Right lobe of liver (tissue), 6 donors: ENCODE measurements around the gene NRCAM. TPM values are rescaled to one million over a fixed set of nuclear protein-coding genes. Genes with fewer than 3 reads are reported as not detected.

Experiments
- ATAC-seq, 4 donors: fragments of 200-7000 bp; cut with Tn5 transposase; one replicate each; pipeline ENCODE4 v1.9.1; 2020; ENCODE audit warnings: mild to moderate bottlenecking in 4 of 4, moderate library complexity in 4 of 4
- DNase-seq, 3 donors: peaks; one replicate each; pipeline ENCODE4 v3.0.0-alpha.2; 2020
- H3K27ac ChIP-seq, 3 donors: fragments of 200-600 bp; one replicate each; pipeline ENCODE4 v1.8.0; 2022
- H3K27me3 ChIP-seq, 2 donors: fragments of 200-600 bp; one replicate each; pipeline ENCODE4 v1.8.0; 2022
- H3K36me3 ChIP-seq, 4 donors: fragments of 200-600 bp; sonication (generic) in 1 of 4; one replicate each; pipeline versions ENCODE4 v1.5.1 to v1.8.0; 2017 to 2022; ENCODE audit warnings: control low read depth in 1 of 4
- H3K4me1 ChIP-seq, 4 donors: fragments of 200-600 bp; sonication (generic) in 1 of 4; one replicate each; pipeline versions ENCODE4 v1.5.1 to v1.8.0; 2017 to 2022; ENCODE audit warnings: control low read depth in 1 of 4
- H3K4me3 ChIP-seq, 3 donors: fragments of 200-600 bp; one replicate each; pipeline ENCODE4 v1.8.0; 2022
- H3K9me3 ChIP-seq, 4 donors: fragments of 200-600 bp; sonication (generic) in 1 of 4; one replicate each; pipeline versions ENCODE4 v1.5.1 to v1.8.0; 2017 to 2022; ENCODE audit warnings: control low read depth in 1 of 4
- POLR2A ChIP-seq: fragments of 450-650 bp; IDR thresholded peaks from one replicate; pipeline ENCODE4 v1.6.1; 2017; ENCODE audit warnings: antibody characterized with exemption, mild to moderate bottlenecking
- WGBS: methylation state at CpG from one replicate; pipeline ENCODE4 v1.1.6; 2018; ENCODE audit warnings: low coverage, low lambda C conversion rate; ENCODE audit not compliant: insufficient coverage; ENCODE audit errors: missing lambda C conversion rate; 5-methylcytosine and 5-hydroxymethylcytosine counted together
- intact Hi-C, 2 donors: fragments of 100-400 bp; cut with DNase I; formaldehyde crosslinking; loops; one replicate each; pipeline versions ENCODE4 v1.11.2 to v1.14.1; 2022
- total RNA-seq, 6 experiments: library from RNA; depleted of rRNA in 2 of 6; stranded (reverse); fragments of >200 nt in 2 of 6; fragmentation: NEBNext Ultra II Directional in 3 of 6; extraction: Animal tissue kit (Norgen Biotek cat#: 25700) in 3 of 6; gene quantifications; one replicate each; pipeline versions ENCODE4 v1.1.0 to v1.2.4, GENCODE V29; 2016 to 2023
- TF ChIP-seq, protein P1 (sequence below), 4 donors: fragments of 200-600 bp in 3 of 4; fragments of 450-650 bp in 1 of 4; IDR thresholded peaks; one replicate each; pipeline versions ENCODE4 v1.5.1 to v1.8.0; 2016 to 2022; ENCODE audit warnings: antibody characterized with exemption in 4 of 4, mild to moderate bottlenecking in 2 of 4
- donor health status: DM: no; HTN: yes; CAD: no.
- donor health status: DM: no; HTN: no; CAD: no.
- donor health status: DM: no; HTN: no; CAD: no.
- donor health status: DM: no; HTN: yes; CAD: no.
- donor health status: DM: no; HTN: yes; CAD: no.

NRCAM gene
- total RNA-seq, 6 experiments from 2014 or later = 0.16 to 1.9 (median 0.27) TPM

DNA sequence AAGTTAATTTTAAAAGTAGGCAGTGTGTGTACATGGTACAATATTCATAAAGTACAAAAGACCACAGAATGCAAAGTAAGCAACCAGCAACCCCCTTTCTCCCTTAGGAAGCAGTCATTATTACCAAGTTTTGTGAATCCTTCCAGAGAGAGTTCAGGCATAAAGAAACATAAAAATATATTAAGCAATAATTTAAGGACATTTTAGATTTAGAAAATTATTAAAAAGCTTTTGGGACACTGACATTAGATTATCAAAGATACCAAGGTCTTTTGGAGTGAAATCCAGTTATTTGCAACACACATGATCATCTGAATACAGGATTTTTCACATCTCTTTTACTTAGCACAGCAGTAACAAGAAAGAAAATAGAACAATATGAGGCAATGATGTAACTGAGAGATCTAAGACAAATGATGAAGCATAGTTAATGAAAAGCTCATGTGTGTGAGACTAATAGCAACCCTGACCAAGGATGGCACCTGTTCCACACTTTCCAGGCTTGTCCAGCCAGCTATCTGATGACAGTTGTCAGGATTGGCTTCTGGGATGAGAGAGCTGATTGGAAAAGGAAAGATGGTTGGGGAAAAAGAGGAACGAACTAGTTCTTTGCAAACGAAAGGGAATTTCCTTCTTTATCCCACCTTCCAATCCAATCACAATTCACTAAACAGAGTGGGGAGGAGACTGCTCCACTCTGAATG, 210.6 kb downstream of the NRCAM start:
- no peak for TF ChIP-seq POLR2A
- TF ChIP-seq, protein P1, sequence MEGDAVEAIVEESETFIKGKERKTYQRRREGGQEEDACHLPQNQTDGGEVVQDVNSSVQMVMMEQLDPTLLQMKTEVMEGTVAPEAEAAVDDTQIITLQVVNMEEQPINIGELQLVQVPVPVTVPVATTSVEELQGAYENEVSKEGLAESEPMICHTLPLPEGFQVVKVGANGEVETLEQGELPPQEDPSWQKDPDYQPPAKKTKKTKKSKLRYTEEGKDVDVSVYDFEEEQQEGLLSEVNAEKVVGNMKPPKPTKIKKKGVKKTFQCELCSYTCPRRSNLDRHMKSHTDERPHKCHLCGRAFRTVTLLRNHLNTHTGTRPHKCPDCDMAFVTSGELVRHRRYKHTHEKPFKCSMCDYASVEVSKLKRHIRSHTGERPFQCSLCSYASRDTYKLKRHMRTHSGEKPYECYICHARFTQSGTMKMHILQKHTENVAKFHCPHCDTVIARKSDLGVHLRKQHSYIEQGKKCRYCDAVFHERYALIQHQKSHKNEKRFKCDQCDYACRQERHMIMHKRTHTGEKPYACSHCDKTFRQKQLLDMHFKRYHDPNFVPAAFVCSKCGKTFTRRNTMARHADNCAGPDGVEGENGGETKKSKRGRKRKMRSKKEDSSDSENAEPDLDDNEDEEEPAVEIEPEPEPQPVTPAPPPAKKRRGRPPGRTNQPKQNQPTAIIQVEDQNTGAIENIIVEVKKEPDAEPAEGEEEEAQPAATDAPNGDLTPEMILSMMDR (IDR thresholded peaks at IDR 0.05) = no peak
- DNase-seq = no peak
- Histone ChIP-seq H3K9me3 (no peaks in the 10 kb centered on the region), H3K36me3 (no peaks in the 10 kb centered on the region), H3K27ac (no peak overlapping the region), H3K27me3 (no peaks in the 10 kb centered on the region), H3K4me1 (peaks cover 0 to 8% (median 0%) of the 10 kb centered on the region in 4 donors), H3K4me3 (no peak overlapping the region)
- intact Hi-C loops = no loop called here
- WGBS = 45% methylated on average over 2 of the region's 2 CpGs
- ATAC-seq = no peak

DNA sequence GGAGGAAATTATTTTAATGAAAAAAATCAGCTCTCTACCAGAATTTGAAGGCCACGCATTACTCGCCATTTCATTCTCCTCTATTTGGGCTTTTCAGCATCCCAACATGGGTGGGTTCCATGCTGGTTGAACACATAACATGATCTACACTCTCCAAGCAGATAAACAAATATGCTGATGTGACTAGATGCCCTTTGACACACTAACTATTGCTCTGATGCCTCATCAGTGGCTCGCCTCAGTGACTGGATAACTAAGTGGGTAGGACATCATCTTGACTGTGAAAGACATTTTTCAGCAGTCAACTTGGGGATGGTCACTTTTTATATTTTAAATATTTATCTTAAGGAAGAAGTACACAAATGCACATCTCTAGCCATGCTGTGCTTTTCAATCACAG, 212.1 kb downstream of the NRCAM start:
- TF ChIP-seq, protein P1 (IDR thresholded peaks at IDR 0.05) = no peak
- no peak for TF ChIP-seq POLR2A
- ATAC-seq (no peak), DNase-seq (no peak)
- Histone ChIP-seq H3K4me3 (no peak overlapping the region), H3K9me3 (no peaks in the 10 kb centered on the region), H3K27ac (no peak overlapping the region), H3K27me3 (no peaks in the 10 kb centered on the region), H3K36me3 (no peaks in the 10 kb centered on the region), H3K4me1 (peaks cover 0 to 8% (median 0%) of the 10 kb centered on the region in 4 donors)
- WGBS = 83% methylated on average over 3 of the region's 3 CpGs
- intact Hi-C loops = no loop called here

GRCh38 chr7:108239501-108240225, 216.6 kb downstream of the NRCAM start:
- no peaks in the 10 kb centered on the region for H3K36me3 ChIP-seq
- H3K9me3 ChIP-seq = no peaks in the 10 kb centered on the region
- H3K27me3 ChIP-seq = no peaks in the 10 kb centered on the region
- WGBS = 47% methylated on average over 9 of the region's 11 CpGs
- DNase-seq (no peak), ATAC-seq (no peak)
- intact Hi-C loops = no loop called here
- H3K27ac ChIP-seq = no peak overlapping the region
- H3K4me3 ChIP-seq = no peak overlapping the region
- TF ChIP-seq, protein P1 (IDR thresholded peaks at IDR 0.05) = no peak
- no peak for TF ChIP-seq POLR2A
- H3K4me1 ChIP-seq = peaks cover 0 to 12% (median 0%) of the 10 kb centered on the region in 4 donors

DNA sequence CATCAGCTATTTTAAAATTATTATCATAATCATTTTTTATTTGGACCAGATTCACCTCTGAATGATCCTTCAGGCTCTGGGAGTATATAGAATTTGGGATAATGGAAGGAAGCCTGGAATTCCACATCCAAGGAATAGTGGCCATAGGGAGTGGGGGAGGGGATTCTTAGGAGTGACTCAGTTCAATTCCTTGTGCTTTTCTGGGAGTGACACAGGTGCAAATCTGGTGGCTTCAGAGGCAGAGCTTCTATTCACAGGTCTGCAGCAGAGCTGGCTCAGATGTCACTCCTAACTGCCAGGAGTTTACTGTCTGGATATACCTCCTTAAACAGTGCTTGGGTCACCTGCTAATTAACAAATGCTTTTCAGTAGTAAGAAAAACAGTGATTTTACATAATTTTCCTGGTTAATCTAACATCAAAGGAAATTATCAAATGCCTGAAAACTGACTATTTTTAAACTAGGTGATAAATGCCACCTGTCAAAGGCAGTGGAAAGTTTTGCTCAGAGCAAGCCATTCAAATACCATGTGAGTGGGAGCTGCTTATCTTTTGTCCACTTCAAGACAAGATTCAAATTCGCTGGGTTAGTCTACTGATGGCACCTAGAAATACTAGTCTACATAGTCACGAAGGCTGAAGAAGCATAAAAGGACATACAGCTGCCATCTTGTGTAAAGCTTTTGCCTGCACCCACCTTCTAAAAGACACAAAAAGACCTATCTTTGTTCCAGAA, 219.4 kb downstream of the NRCAM start:
- TF ChIP-seq POLR2A = no peak
- TF ChIP-seq, protein P1 (IDR thresholded peaks at IDR 0.05) = no peak
- Histone ChIP-seq H3K36me3 (no peaks in the 10 kb centered on the region), H3K4me1 (peaks cover 0 to 15% (median 0%) of the 10 kb centered on the region in 4 donors), H3K27ac (no peak overlapping the region), H3K9me3 (no peaks in the 10 kb centered on the region), H3K4me3 (no peak overlapping the region), H3K27me3 (no peaks in the 10 kb centered on the region)
- DNase-seq = no peak
- WGBS = 39% methylated on average over 2 of the region's 2 CpGs
- intact Hi-C loops = no loop called here
- ATAC-seq = no peak
